ENCODE measurements around the gene CNR2. TPM values are rescaled to one million over a fixed set of nuclear protein-coding genes. Genes with fewer than 3 reads are reported as not detected.

CNR2 gene
- total and polyA plus RNA-seq, 2 experiments from 2014 or later, result not detected

DNA sequence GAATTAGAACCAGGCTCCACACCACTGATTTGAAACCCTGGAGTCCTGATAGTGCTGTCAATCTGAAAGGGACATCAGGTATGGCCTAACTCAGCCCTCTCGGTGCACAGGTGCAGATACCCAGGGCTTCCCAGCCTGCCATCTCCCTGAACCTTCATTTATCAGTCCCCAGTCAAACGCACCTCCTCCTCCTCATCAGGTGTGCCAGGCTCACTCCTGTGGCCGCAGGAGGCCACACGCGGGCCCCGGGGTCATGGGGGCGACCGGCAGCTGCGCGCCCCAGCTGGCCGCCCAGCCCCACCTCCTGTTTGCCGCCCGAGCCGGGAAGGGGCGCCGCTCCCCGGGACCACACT is 45.6 kb downstream of the CNR2 start:
- no peaks in the 10 kb centered on the region for H3K4me1 Mint-ChIP-seq
- H3K4me1 ChIP-seq (ENCODE audit: insufficient read depth), result peaks cover 3% of the 10 kb centered on the region; the same call in 1 of the 2 replicates
- H3K27me3 ChIP-seq (ENCODE audit: insufficient read depth), result peaks cover 25% of the 10 kb centered on the region
- no peak overlapping the region for H3K27ac ChIP-seq (ENCODE audit: low read depth)
- H3K9me2 ChIP-seq (ENCODE audit: insufficient read depth), result no peaks in the 10 kb centered on the region
- peak overlapping the region; percentile 92 for H3K4me2 ChIP-seq
- peaks cover 28% of the 10 kb centered on the region for H3K27me3 Mint-ChIP-seq (ENCODE audit: insufficient read depth, low read depth, poor library complexity)
- H3K27ac Mint-ChIP-seq, result no peak overlapping the region
- no peaks in the 10 kb centered on the region; the same call in 2 of the 3 replicates for H3K9me3 Mint-ChIP-seq
- no peaks in the 10 kb centered on the region for H3F3A ChIP-seq (replicated peaks; ENCODE audit: low read depth)
- ATAC-seq (peak; percentile 57), DNase-seq (ENCODE audit: low spot score) (peak; percentile 35)
- H3K4me3 Mint-ChIP-seq, result peak overlapping the region; percentile 75
- no peaks in the 10 kb centered on the region for H3K36me3 Mint-ChIP-seq (ENCODE audit: low read depth)
- H2AFZ ChIP-seq, result peak overlapping the region; percentile 94
- H3K79me2 ChIP-seq (replicated peaks; ENCODE audit: insufficient read depth), result no peaks in the 10 kb centered on the region
- no peaks in the 10 kb centered on the region for H3K36me3 ChIP-seq (ENCODE audit: insufficient read depth)
- TF ChIP-seq ZNF331 (CRISPR knock-in tag; IDR thresholded peaks at IDR 0.05; ENCODE audit: low read depth) (no peak), EZH2phosphoT487 (IDR thresholded peaks at IDR 0.05; ENCODE audit: unreplicated experiment) (no peak), ZNF114 (CRISPR knock-in tag; IDR thresholded peaks at IDR 0.05) (no peak), EZH2 (IDR thresholded peaks at IDR 0.05; ENCODE audit: low read depth, unreplicated experiment) (peak; percentile 32)
- TF ChIP-seq, protein P1, sequence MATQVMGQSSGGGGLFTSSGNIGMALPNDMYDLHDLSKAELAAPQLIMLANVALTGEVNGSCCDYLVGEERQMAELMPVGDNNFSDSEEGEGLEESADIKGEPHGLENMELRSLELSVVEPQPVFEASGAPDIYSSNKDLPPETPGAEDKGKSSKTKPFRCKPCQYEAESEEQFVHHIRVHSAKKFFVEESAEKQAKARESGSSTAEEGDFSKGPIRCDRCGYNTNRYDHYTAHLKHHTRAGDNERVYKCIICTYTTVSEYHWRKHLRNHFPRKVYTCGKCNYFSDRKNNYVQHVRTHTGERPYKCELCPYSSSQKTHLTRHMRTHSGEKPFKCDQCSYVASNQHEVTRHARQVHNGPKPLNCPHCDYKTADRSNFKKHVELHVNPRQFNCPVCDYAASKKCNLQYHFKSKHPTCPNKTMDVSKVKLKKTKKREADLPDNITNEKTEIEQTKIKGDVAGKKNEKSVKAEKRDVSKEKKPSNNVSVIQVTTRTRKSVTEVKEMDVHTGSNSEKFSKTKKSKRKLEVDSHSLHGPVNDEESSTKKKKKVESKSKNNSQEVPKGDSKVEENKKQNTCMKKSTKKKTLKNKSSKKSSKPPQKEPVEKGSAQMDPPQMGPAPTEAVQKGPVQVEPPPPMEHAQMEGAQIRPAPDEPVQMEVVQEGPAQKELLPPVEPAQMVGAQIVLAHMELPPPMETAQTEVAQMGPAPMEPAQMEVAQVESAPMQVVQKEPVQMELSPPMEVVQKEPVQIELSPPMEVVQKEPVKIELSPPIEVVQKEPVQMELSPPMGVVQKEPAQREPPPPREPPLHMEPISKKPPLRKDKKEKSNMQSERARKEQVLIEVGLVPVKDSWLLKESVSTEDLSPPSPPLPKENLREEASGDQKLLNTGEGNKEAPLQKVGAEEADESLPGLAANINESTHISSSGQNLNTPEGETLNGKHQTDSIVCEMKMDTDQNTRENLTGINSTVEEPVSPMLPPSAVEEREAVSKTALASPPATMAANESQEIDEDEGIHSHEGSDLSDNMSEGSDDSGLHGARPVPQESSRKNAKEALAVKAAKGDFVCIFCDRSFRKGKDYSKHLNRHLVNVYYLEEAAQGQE (IDR thresholded peaks at IDR 0.05; ENCODE audit: unreplicated experiment), result no peak
- H4K20me1 ChIP-seq (replicated peaks; ENCODE audit: insufficient read depth), result no peaks in the 10 kb centered on the region
- peak overlapping the region; percentile 86 for H3K4me3 ChIP-seq

DNA sequence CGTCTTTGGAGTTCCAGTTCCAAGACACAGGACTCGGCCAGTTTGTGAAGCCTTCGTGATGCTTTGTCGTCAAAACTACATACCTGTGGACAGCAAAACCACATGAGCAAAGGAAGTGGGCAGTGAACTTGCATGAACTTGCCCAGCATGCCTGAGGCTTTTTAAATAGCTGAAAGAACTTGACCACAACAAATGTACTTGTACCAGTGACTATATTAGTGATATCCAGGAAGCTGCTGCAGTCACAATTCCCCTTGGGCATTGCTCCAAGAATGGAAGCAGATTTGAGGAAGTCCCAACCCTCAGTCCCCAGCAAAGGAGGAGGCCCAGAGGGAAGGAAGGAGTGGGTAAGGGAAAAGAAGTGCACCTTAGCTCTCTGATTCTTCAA is 47.6 kb downstream of the CNR2 start:
- no peak overlapping the region for H3K4me3 Mint-ChIP-seq
- DNase-seq (ENCODE audit: low spot score) (no peak), ATAC-seq (no peak)
- H3K9me3 Mint-ChIP-seq, result no peaks in the 10 kb centered on the region; the same call in 2 of the 3 replicates
- no peak overlapping the region for H3K27ac Mint-ChIP-seq
- Histone ChIP-seq H3K4me1 (ENCODE audit: insufficient read depth) (peaks cover 3% of the 10 kb centered on the region; the same call in 1 of the 2 replicates), H3K4me2 (no peak overlapping the region), H3F3A (replicated peaks; ENCODE audit: low read depth) (no peaks in the 10 kb centered on the region), H3K9me2 (ENCODE audit: insufficient read depth) (no peaks in the 10 kb centered on the region), H4K20me1 (replicated peaks; ENCODE audit: insufficient read depth) (no peaks in the 10 kb centered on the region), H3K27ac (ENCODE audit: low read depth) (no peak overlapping the region), H3K4me3 (no peak overlapping the region), H3K36me3 (ENCODE audit: insufficient read depth) (no peaks in the 10 kb centered on the region), H3K79me2 (replicated peaks; ENCODE audit: insufficient read depth) (no peaks in the 10 kb centered on the region), H3K27me3 (ENCODE audit: insufficient read depth) (peaks cover 25% of the 10 kb centered on the region), H2AFZ (no peak overlapping the region)
- peaks cover 26% of the 10 kb centered on the region for H3K27me3 Mint-ChIP-seq (ENCODE audit: insufficient read depth, low read depth, poor library complexity)
- H3K36me3 Mint-ChIP-seq (ENCODE audit: low read depth), result no peaks in the 10 kb centered on the region
- TF ChIP-seq POLR2AphosphoS5 (IDR thresholded peaks at IDR 0.05; ENCODE audit: low read depth), result no peak
- TF ChIP-seq CREB1 (CRISPR knock-in tag; IDR thresholded peaks at IDR 0.05; ENCODE audit: low read depth), result no peak
- no peak for TF ChIP-seq STAT1 (IDR thresholded peaks at IDR 0.05; ENCODE audit: unreplicated experiment)
- TF ChIP-seq JUNB (IDR thresholded peaks at IDR 0.05; ENCODE audit: unreplicated experiment), result no peak
- no peak for TF ChIP-seq ZNF331 (CRISPR knock-in tag; IDR thresholded peaks at IDR 0.05; ENCODE audit: low read depth)
- no peak for TF ChIP-seq ETS1 (IDR thresholded peaks at IDR 0.05)
- TF ChIP-seq EZH2phosphoT487 (IDR thresholded peaks at IDR 0.05; ENCODE audit: unreplicated experiment), result no peak
- H3K4me1 Mint-ChIP-seq, result no peaks in the 10 kb centered on the region

Measured in GM23338 (cell line).